Panc1 (cell line): ENCODE measurements around the gene CAMK2B.

ENCODE experiments used
- POLR2AphosphoS5 ChIP-seq: IDR thresholded peaks from 2 replicates; pipeline ENCODE4 v1.6.1; 2012; ENCODE audit warnings: mild to moderate bottlenecking, low read depth, low read length, moderate library complexity
- TCF7L2 ChIP-seq: IDR thresholded peaks from 2 replicates; pipeline ENCODE4 v1.6.1; 2011; ENCODE audit warnings: mild to moderate bottlenecking, low read depth, low read length, inconsistent platforms
- TF ChIP-seq, protein P1 (sequence below): fragments of 450-650 bp; IDR thresholded peaks from 2 replicates; pipeline ENCODE4 v1.5.1; 2017; ENCODE audit warnings: mild to moderate bottlenecking

DNA sequence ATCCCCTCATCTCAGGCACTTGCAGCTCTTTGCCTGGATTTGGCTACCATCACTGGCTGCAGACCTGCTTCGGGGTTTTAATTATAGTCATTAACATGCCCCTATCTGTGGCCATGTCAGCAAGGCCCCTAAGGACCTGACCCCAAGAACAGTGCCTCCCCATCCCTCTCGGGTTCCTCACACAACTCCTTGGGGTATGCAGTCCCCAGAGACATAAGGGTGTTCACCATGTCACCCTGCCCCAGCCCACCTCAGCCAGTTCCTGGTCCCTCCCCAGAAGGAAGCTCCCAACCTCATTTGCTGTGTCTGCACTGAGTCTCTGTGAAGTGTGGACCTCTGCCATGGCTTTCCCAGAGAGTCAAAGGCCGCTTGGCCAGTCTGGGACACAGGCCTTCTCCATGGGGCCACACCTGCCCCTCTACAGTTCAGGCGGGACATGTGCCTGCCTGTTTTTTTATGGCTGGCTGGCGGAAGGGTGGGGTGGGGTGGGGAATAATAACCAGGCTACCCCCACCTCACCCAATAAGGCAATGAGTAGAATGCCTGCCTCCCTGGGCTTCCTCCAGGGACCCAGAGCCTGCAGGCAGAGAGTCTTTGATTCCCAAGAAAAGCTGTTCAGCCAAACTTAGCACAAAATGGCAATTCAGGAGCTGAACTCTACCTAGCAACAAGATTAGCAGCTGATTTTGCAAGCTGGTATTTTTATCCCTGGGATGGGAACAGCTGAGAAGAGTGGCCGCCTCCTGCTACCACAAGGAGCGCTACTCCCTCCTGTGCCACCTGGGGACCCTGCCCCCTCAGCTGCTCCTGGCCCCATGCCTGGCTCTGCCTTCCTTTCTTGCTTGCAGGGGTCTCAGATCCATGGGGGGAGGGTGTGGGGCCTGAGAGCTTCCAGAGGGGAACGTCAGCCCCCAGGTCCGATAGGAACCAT is 23.7 kb upstream of the CAMK2B start:
- TF ChIP-seq, protein P1, sequence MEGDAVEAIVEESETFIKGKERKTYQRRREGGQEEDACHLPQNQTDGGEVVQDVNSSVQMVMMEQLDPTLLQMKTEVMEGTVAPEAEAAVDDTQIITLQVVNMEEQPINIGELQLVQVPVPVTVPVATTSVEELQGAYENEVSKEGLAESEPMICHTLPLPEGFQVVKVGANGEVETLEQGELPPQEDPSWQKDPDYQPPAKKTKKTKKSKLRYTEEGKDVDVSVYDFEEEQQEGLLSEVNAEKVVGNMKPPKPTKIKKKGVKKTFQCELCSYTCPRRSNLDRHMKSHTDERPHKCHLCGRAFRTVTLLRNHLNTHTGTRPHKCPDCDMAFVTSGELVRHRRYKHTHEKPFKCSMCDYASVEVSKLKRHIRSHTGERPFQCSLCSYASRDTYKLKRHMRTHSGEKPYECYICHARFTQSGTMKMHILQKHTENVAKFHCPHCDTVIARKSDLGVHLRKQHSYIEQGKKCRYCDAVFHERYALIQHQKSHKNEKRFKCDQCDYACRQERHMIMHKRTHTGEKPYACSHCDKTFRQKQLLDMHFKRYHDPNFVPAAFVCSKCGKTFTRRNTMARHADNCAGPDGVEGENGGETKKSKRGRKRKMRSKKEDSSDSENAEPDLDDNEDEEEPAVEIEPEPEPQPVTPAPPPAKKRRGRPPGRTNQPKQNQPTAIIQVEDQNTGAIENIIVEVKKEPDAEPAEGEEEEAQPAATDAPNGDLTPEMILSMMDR, result no peak
- TF ChIP-seq POLR2AphosphoS5 (no peak), TCF7L2 (no peak)
